AG08395 (cell line): ENCODE data around the gene NDUFC2.
"Not testable (repeated sequence)": the region's sequence is repeated elsewhere in the genome, so short reads cannot be mapped to it uniquely, and the experiment has no call there.

Experiments
- DNase-seq: peaks from one replicate; pipeline ENCODE4 v3.0.0; 2012; ENCODE audit warnings: mixed read lengths, low spot score

NDUFC2 gene

GRCh38 chr11:78079232-78080083 lies at the start of gene NDUFC2:
Gene NDUFC2, minus strand, starts transcription at chr11:78079862. Its CDS starts 118 bp downstream, at chr11:78079744.
- peak; percentile 87 for DNase-seq

- no peak for DNase-seq
These were observed 47.7 kb upstream of the NDUFC2 start for GRCh38 chr11:78127403-78127802.

GRCh38 chr11:78112582-78113275 lies 33.1 kb upstream of the NDUFC2 start:
- no peak for DNase-seq

GRCh38 chr11:78111298-78111697 lies 31.6 kb upstream of the NDUFC2 start:
- no peak for DNase-seq

- peak; percentile 3 for DNase-seq
These were observed 31.2 kb upstream of the NDUFC2 start for GRCh38 chr11:78110830-78111229.

- no peak for DNase-seq
These were observed 30.7 kb upstream of the NDUFC2 start for GRCh38 chr11:78110351-78110750.

- no peak for DNase-seq
These were observed 29.7 kb upstream of the NDUFC2 start for GRCh38 chr11:78109081-78110015.

- no peak for DNase-seq
These were observed 21.2 kb upstream of the NDUFC2 start for GRCh38 chr11:78100676-78101472.

- DNase-seq, result no peak
These were observed 20.6 kb upstream of the NDUFC2 start for GRCh38 chr11:78100261-78100660.

GRCh38 chr11:78099666-78100065 lies 20.0 kb upstream of the NDUFC2 start:
- DNase-seq, result no peak

- DNase-seq, result no peak
These were observed 18.2 kb upstream of the NDUFC2 start for GRCh38 chr11:78097666-78098385.

- DNase-seq, result no peak
These were observed 14.6 kb upstream of the NDUFC2 start for GRCh38 chr11:78094250-78094649.

- DNase-seq, result not testable (repeated sequence)
These were observed 6.9 kb upstream of the NDUFC2 start for GRCh38 chr11:78086521-78087074.

GRCh38 chr11:78085972-78086371 lies 6.3 kb upstream of the NDUFC2 start:
- no peak for DNase-seq

- DNase-seq, result not testable (repeated sequence)
These were observed 4.8 kb upstream of the NDUFC2 start for GRCh38 chr11:78084506-78084905.

GRCh38 chr11:78083021-78083420 lies 3.4 kb upstream of the NDUFC2 start:
- DNase-seq, result no peak

- DNase-seq, result no peak
These were observed 2.5 kb upstream of the NDUFC2 start for GRCh38 chr11:78082146-78082545.

- DNase-seq, result no peak
These were observed 1.9 kb upstream of the NDUFC2 start for GRCh38 chr11:78081583-78081982.

- DNase-seq, result no peak
These were observed 1.3 kb upstream of the NDUFC2 start for GRCh38 chr11:78080818-78081495.
